H1 (cell line): Measurements from ENCODE around the gene KLRF1. TPM values are rescaled to one million over a fixed set of nuclear protein-coding genes. Genes with fewer than 3 reads are reported as not detected.

Experiments
- ATF3 ChIP-seq: IDR thresholded peaks from 2 replicates; pipeline ENCODE4 v1.6.1; 2011; ENCODE audit warnings: low read depth, mild to moderate bottlenecking, low read length; ENCODE audit not compliant: insufficient read depth
- EZH2 ChIP-seq: fragments of 200-600 bp; sonication (generic); IDR thresholded peaks from 2 replicates; pipeline ENCODE4 v1.7.1; 2012; ENCODE audit warnings: low read depth, mild to moderate bottlenecking, moderate library complexity, low read length, inconsistent platforms; ENCODE audit not compliant: severe bottlenecking
- NANOG ChIP-seq: IDR thresholded peaks from 2 replicates; pipeline ENCODE4 v1.6.1; 2011; ENCODE audit warnings: low read length, low read depth, mild to moderate bottlenecking, inconsistent platforms; ENCODE audit not compliant: insufficient read depth, poor library complexity, severe bottlenecking
- TCF12 ChIP-seq: IDR thresholded peaks from 2 replicates; pipeline ENCODE4 v1.6.1; 2011; ENCODE audit warnings: low read depth, mild to moderate bottlenecking, low read length
- ZNF274 ChIP-seq: IDR thresholded peaks from 2 replicates; pipeline ENCODE4 v1.7.0; 2012; ENCODE audit warnings: low read length, borderline replicate concordance; ENCODE audit errors: extremely low read depth
- polyA plus RNA-seq, 7 experiments: library from polyadenylated mRNA; depleted of rRNA in 3 of 7; stranded (reverse) in 5 of 7; unstranded in 2 of 7; fragments of >200 nt in 5 of 7; fragments of 200-250 nt in 2 of 7; gene quantifications; 1 replicate in 5 of 7; 2 replicates in 1 of 7; 4 replicates in 1 of 7; pipeline versions ENCODE4 v1.2.1 to v1.2.3, GENCODE V29; 2011 to 2013; ENCODE audit warnings: missing spikeins in 2 of 7, mixed read lengths in 2 of 7
- total RNA-seq: library from RNA; stranded (reverse); fragmentation: NEBNext Ultra II Directional; extraction: Animal tissue kit (Norgen Biotek cat#: 25700); gene quantifications from 2 replicates; pipeline ENCODE4 v1.2.1, GENCODE V29; 2021

Gene KLRF1
- total and polyA plus RNA-seq, 2 of the 8 experiments (the other 6 are each of a cell fraction or from before 2014, with no cell fraction given) = not detected

DNA sequence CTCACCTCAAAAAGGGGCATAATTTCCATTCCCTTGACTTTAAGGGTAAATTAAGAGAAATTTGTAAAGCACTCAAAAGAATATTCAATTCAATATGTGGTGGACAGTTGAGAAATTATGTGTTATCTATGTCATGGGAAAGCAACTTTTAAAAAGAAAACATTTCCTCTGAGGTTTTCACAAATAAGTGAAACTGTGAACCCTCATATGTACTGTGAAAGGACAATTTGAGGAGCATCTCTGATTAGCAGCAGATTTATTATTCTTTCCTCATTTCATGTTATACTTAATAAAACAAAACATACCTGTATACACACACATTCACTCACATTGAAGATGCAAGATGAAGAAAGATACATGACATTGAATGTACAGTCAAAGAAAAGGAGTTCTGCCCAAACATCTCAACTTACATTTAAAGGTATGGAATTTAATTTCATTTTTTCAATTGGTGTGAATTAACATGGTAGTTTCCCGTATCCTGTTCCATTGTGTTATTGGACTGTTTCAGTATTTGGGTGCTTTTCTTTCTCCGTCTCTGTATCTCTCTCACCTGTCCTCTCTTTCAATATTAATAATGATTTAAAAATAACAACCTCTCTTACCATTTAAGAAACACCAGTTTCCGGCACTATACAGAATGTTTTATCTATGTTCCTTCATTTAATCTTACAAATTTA is at the start of gene KLRF1 (continued):
- no peak for TF ChIP-seq NANOG
- no peak for TF ChIP-seq TCF12
- no peak for TF ChIP-seq ATF3
- no peak for TF ChIP-seq ZNF274
- TF ChIP-seq EZH2 = no peak
